Keratinocyte (primary cell): Measurements from ENCODE around the gene CIT.

ENCODE experiments used
- CTCF ChIP-seq, 3 experiments: IDR thresholded peaks in 1 of 3; conservative IDR thresholded peaks in 1 of 3; optimal IDR thresholded peaks in 1 of 3; 2 replicates in 2 of 3; 3 replicates in 1 of 3; pipeline versions ENCODE3 to v1.5.1; 2011; ENCODE audit warnings: low read length in 3 of 3, mild to moderate bottlenecking in 3 of 3, moderate library complexity in 2 of 3, control low read depth in 1 of 3, inconsistent platforms in 1 of 3; ENCODE audit not compliant: insufficient read depth in 2 of 3; ENCODE audit errors: extremely low read depth in 1 of 3
- EZH2 ChIP-seq: IDR thresholded peaks from one replicate; pipeline ENCODE4 v1.6.1; 2012; ENCODE audit warnings: inconsistent platforms, mild to moderate bottlenecking, low read length, moderate library complexity

DNA sequence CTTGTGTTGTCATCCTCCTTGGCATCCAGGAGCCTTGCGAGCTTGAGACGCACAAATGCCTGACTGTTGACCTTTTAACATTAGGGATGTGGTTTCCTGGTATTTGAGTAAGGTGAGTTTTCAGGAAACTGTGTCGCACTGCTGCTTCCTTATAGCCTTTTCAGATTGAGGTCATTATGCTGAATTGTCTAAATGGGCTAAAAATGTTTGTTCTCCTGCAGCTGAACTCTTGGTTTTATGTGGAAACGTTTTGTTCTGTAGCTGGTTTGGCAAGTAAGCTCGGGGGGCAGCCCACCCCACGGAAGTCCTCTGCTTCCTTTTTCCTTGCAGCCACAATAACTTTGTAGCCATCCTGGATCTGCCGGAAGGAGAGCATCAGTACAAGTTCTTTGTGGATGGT, 203.5 kb downstream of the CIT start:
- TF ChIP-seq CTCF (optimal IDR thresholded peaks at IDR 0.05 in 1 of 3, IDR thresholded peaks at IDR 0.05 in 1 of 3, conservative IDR thresholded peaks at IDR 0.05 in 1 of 3; ENCODE audit: extremely low read depth in 1 of 3, insufficient read depth in 2 of 3, low read length in 3 of 3) (no peak), EZH2 (no peak)
